Raji (cell line): ENCODE data around the gene ZBTB20.

Experiments
- POLR2A ChIP-seq: IDR thresholded peaks from 2 replicates; pipeline ENCODE4 v1.6.1; 2011; ENCODE audit warnings: low read depth, low read length, control low read depth; ENCODE audit not compliant: insufficient read depth

Gene ZBTB20

DNA sequence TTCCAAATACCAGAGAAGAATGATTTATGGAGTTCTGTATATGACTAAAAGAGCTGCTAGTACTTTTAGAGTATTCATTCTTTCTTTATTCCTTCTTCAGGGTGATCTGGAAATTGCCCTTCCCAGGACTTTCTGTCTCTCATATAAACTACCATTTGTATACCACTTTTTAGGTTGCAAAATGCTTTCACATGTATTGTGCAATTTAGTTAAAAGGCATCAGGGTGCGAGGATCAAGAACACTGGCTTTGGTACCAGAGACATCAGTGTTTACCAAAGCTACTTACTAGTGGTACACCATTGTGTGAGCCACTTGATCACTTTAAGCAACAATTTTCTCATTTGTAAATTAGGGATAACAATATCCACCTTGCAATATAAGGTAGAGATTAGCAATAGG lies 601.9 kb downstream of the ZBTB20 start:
- no peak for TF ChIP-seq POLR2A

- TF ChIP-seq POLR2A = no peak
These were observed 604.7 kb downstream of the ZBTB20 start for GRCh38 chr3:114542359-114542758.

GRCh38 chr3:114539525-114539924 lies 607.6 kb downstream of the ZBTB20 start:
- TF ChIP-seq POLR2A = no peak

DNA sequence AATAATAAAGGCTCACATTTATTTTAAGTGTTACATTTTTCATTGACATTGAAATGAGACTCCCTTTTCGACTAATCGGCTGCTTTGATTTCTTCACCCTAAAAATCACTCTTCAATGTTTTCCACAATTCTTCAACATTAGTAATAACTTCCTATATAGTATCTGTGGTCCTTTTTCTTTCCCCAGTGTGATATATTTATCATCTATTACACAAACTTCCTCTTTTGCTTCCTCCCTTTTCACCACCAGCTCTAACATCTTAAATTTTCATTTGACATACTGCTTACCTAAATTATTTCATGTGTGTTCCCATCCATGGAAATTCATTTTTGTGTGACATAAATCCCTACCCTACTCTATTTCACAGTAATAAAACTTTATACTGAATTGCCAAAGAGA lies 608.9 kb downstream of the ZBTB20 start:
- TF ChIP-seq POLR2A = no peak

DNA sequence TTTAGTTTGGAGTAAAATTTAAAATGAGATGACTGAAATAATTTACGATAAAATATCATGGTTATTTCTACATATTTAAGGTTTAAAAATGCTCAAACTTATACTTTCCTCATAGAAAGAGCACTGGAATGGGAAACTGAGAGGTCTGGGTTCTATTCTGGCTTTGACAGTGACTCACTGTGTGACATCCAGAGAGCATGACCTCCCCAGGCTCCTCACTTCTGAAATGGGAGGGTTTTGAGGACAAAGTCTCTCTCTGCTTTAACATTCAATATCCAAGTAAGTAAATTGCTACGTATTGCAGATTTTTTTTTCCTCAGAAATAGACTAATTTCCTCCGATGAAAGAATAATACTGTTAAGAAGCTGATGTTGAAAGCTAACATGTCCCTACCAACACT lies 618.6 kb downstream of the ZBTB20 start:
- no peak for TF ChIP-seq POLR2A

DNA sequence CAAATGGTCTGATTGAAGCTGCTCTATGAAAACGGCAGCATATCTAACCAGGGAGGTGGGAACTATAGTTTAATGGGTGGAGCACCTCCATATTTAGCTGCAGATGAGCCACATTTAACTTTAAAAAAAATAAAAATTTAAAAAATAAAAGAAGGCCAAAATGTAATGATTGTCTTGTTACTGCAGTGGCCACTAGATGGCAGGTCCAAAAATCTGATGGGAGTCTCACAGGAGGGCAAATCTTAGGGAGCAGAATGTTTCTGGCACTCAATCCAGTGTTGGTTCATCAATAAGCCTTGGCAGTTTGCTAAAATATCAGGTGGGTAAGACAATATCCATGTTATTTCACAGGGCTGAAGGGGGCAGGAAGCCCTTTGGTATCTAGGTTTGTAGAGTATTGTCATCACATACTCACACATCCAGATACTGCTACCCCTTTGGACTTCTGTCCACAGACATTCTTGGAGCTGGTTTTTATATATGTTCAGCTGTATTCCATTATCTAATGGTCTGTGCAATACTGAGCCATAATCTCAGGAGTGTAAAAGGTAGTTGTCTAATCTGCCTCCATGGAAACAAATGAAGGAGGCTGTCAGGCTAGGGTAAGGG lies 619.9 kb downstream of the ZBTB20 start:
- no peak for TF ChIP-seq POLR2A

GRCh38 chr3:114525278-114525677 lies 621.8 kb downstream of the ZBTB20 start:
- no peak for TF ChIP-seq POLR2A

DNA sequence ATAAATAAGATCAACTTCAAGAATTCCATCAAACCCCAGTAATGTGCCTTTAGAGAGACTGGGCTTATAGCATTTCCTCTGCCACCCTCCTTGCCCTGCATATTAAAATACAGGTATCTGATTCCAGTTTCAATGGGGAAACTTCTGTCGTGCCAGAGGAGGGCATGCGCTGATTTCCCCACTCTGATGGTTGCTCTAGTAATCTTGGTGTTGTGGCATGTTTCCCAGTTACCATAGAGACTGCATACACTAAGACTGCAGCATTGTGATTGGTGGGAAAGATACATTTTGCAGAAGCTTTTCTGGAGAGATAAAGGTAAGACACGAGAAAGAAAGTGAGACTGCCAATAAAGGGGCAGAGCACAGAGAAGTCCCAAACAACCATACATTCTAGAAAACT lies 627.7 kb downstream of the ZBTB20 start:
- TF ChIP-seq POLR2A = no peak

- TF ChIP-seq POLR2A = no peak
These were observed 628.8 kb downstream of the ZBTB20 start for GRCh38 chr3:114518206-114518808.

DNA sequence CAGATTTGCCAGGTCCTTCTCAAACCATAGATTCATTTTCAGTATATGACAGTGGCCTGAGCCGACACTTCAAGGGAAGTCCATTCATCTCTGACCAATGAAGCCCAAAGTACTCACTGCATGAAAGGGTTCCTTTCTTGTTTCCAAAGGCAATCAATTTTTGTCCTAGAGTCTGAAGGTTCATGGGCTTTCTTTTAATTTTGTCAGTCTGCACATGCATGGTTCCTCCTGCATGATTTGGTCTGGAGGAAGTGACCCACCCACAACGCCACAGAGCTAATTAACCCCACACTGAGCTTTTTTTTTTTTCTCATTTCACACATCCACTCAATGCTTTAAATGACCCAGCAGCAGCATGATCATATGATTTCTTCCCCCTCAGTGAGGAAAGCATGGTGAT lies 636.9 kb downstream of the ZBTB20 start:
- TF ChIP-seq POLR2A = no peak

GRCh38 chr3:114509756-114510155 lies 637.3 kb downstream of the ZBTB20 start:
- TF ChIP-seq POLR2A = no peak

- no peak for TF ChIP-seq POLR2A
These were observed 638.1 kb downstream of the ZBTB20 start for GRCh38 chr3:114508976-114509375.

- TF ChIP-seq POLR2A = no peak
These were observed 638.9 kb downstream of the ZBTB20 start for GRCh38 chr3:114508208-114508607.

- TF ChIP-seq POLR2A = no peak
These were observed 640.3 kb downstream of the ZBTB20 start for GRCh38 chr3:114506591-114507300.

DNA sequence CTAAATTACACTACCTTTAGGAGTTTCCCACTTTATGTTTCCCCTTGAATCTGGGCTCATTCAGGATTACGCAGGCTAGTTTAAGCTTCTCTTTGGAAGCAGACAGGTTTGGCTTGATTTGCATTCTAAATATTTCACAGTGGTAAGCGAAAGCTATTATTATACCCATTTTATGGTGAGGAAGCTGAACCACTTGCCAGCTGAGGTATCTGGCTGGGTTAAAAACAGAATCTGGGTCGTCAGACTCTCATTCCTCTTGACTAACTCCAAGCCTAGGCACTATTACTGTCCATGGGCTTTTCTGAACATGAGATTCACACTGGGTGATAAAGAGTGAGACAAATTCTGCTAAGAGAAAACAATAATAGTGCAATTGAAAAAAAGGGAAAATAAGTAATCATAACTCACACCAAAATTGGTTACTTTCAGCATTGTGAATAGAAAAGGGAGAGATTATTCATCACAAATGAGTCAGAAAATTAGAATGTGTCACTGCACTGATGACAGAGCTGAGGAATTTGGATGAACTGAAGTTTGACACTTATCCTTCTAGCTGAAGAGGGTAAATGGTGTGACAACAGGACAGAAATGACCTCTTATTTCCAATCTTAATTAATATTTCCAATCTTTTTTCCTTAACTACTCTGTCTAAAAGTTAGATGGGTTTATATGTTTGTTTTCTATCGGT lies 642.0 kb downstream of the ZBTB20 start:
- no peak for TF ChIP-seq POLR2A

- no peak for TF ChIP-seq POLR2A
These were observed 644.9 kb downstream of the ZBTB20 start for GRCh38 chr3:114502204-114502603.
